ENCODE data around the gene SLC44A1. TPM values are rescaled to one million over a fixed set of nuclear protein-coding genes. Genes with fewer than 3 reads are reported as not detected.

The SLC44A1 gene
- total RNA-seq, 2 experiments from 2014 or later: 26.6 to 71.6 TPM

- Histone ChIP-seq H3K27ac (ENCODE audit: low read depth, low read length, poor library complexity, severe bottlenecking) (no peak overlapping the region), H3K9me3 (ENCODE audit: low read length) (no peaks in the 10 kb centered on the region), H3K4me2 (ENCODE audit: low read length) (no peak overlapping the region), H3K4me3 (ENCODE audit: low read depth, low read length, poor library complexity, severe bottlenecking) (no peak overlapping the region), H3K9me2 (ENCODE audit: insufficient read depth, low read length) (no peaks in the 10 kb centered on the region), H2AFZ (ENCODE audit: low read length) (no peak overlapping the region), H3K36me3 (ENCODE audit: insufficient read depth, low read length) (peaks cover 37% of the 10 kb centered on the region), H4K20me1 (ENCODE audit: insufficient read depth, low read length) (no peaks in the 10 kb centered on the region), H3K4me1 (ENCODE audit: insufficient read depth, low read length, poor library complexity, severe bottlenecking) (no peaks in the 10 kb centered on the region), H3K79me2 (ENCODE audit: insufficient read depth, low read depth, low read length) (no peaks in the 10 kb centered on the region)
- DNase-seq (ENCODE audit: low spot score): no peak
- TF ChIP-seq CTCF (conservative IDR thresholded peaks at IDR 0.05; ENCODE audit: low read length) (no peak), EZH2phosphoT487 (IDR thresholded peaks at IDR 0.05; ENCODE audit: borderline replicate concordance, low read depth, low read length) (no peak)
- no TSS peak for BruUV-seq (replicated peaks)
- intact Hi-C loops (cut with micrococcal nuclease; ENCODE audit: unreplicated experiment): no loop called here
- POLR2A ChIA-PET: no interaction called here
- CTCF ChIA-PET (ENCODE audit: unreplicated experiment): no interaction called here
Observed at GRCh38 chr9:105339849-105340248, 95.4 kb downstream of the SLC44A1 start.

GRCh38 chr9:105341434-105342146 is 97.1 kb downstream of the SLC44A1 start:
- Histone ChIP-seq H3K27ac (ENCODE audit: low read depth, low read length, poor library complexity, severe bottlenecking) (no peak overlapping the region), H3K79me2 (ENCODE audit: insufficient read depth, low read depth, low read length) (no peaks in the 10 kb centered on the region), H3K9me2 (ENCODE audit: insufficient read depth, low read length) (no peaks in the 10 kb centered on the region), H4K20me1 (ENCODE audit: insufficient read depth, low read length) (no peaks in the 10 kb centered on the region), H3K9me3 (ENCODE audit: low read length) (no peaks in the 10 kb centered on the region), H3K4me3 (ENCODE audit: low read depth, low read length, poor library complexity, severe bottlenecking) (no peak overlapping the region), H3K4me1 (ENCODE audit: insufficient read depth, low read length, poor library complexity, severe bottlenecking) (no peaks in the 10 kb centered on the region), H2AFZ (ENCODE audit: low read length) (no peak overlapping the region), H3K36me3 (ENCODE audit: insufficient read depth, low read length) (peaks cover 26% of the 10 kb centered on the region), H3K4me2 (ENCODE audit: low read length) (no peak overlapping the region; the same call in 1 of the 2 replicates)
- POLR2A ChIA-PET: interaction anchor here (0.6 to 0.8 kb wide), 2 partner anchors 15 to 62 kb away, joined by 3 read pairs; no protein-coding TSS in a partner anchor
- CTCF ChIA-PET (ENCODE audit: unreplicated experiment): no interaction called here
- DNase-seq (ENCODE audit: low spot score): no peak
- BruUV-seq (replicated peaks): no TSS peak
- TF ChIP-seq CTCF (conservative IDR thresholded peaks at IDR 0.05; ENCODE audit: low read length) (no peak), EZH2phosphoT487 (IDR thresholded peaks at IDR 0.05; ENCODE audit: borderline replicate concordance, low read depth, low read length) (no peak)
- intact Hi-C loops (cut with micrococcal nuclease; ENCODE audit: unreplicated experiment): no loop called here

- no peak overlapping the region for H2AFZ ChIP-seq (ENCODE audit: low read length)
- intact Hi-C loops (cut with micrococcal nuclease; ENCODE audit: unreplicated experiment): no loop called here
- H3K27ac ChIP-seq (ENCODE audit: low read depth, low read length, poor library complexity, severe bottlenecking): no peak overlapping the region
- TF ChIP-seq EZH2phosphoT487 (IDR thresholded peaks at IDR 0.05; ENCODE audit: borderline replicate concordance, low read depth, low read length) (no peak), CTCF (conservative IDR thresholded peaks at IDR 0.05; ENCODE audit: low read length) (no peak)
- no peak overlapping the region for H3K4me2 ChIP-seq (ENCODE audit: low read length)
- no TSS peak for BruUV-seq (replicated peaks)
- CTCF ChIA-PET (ENCODE audit: unreplicated experiment): no interaction called here
- H3K36me3 ChIP-seq (ENCODE audit: insufficient read depth, low read length): peaks cover 21% of the 10 kb centered on the region; the same call in 1 of the 2 replicates
- H3K79me2 ChIP-seq (ENCODE audit: insufficient read depth, low read depth, low read length): no peaks in the 10 kb centered on the region
- no peaks in the 10 kb centered on the region for H4K20me1 ChIP-seq (ENCODE audit: insufficient read depth, low read length)
- H3K9me3 ChIP-seq (ENCODE audit: low read length): no peaks in the 10 kb centered on the region
- POLR2A ChIA-PET: interaction anchor here (0.6 to 1.1 kb wide), 2 partner anchors 13 to 63 kb away, joined by 3 to 5 read pairs; no protein-coding TSS in a partner anchor
- H3K9me2 ChIP-seq (ENCODE audit: insufficient read depth, low read length): no peaks in the 10 kb centered on the region
- H3K4me3 ChIP-seq (ENCODE audit: low read depth, low read length, poor library complexity, severe bottlenecking): no peak overlapping the region
- DNase-seq (ENCODE audit: low spot score): no peak
- no peaks in the 10 kb centered on the region for H3K4me1 ChIP-seq (ENCODE audit: insufficient read depth, low read length, poor library complexity, severe bottlenecking)
Observed at GRCh38 chr9:105342147-105342505, 97.7 kb downstream of the SLC44A1 start.

All from OCI-LY7 (cell line).